Neural cell (in vitro differentiated cells): Measurements from ENCODE around the gene INPPL1. TPM values are rescaled to one million over a fixed set of nuclear protein-coding genes. Genes with fewer than 3 reads are reported as not detected.

Experiments
- H2AFZ ChIP-seq: fragments of 200-600, 300-800 bp; sonication (generic), shearing (Covaris generic); 2 replicates; pipeline ENCODE4 v1.6.0; 2014; ENCODE audit warnings: low read depth, mild to moderate bottlenecking, antibody characterized with exemption, low read length, moderate library complexity
- H3F3A ChIP-seq: fragments of 200-600 bp; shearing (Covaris generic); 2 replicates; pipeline ENCODE4 v1.6.1; 2016; ENCODE audit warnings: mild to moderate bottlenecking, moderate library complexity, mixed read lengths, antibody characterized with exemption, low read length; ENCODE audit not compliant: insufficient read depth, poor library complexity, severe bottlenecking
- H3K27ac ChIP-seq: fragments of 200-600, 300-800 bp; sonication (generic), shearing (Covaris generic); 2 replicates; pipeline ENCODE4 v1.5.1; 2014; ENCODE audit warnings: mild to moderate bottlenecking, low read length, moderate library complexity
- H3K27me3 ChIP-seq: fragments of 300-800, 200-600 bp; sonication (generic), shearing (Covaris generic); 2 replicates; pipeline ENCODE4 v1.6.0; 2014; ENCODE audit warnings: mild to moderate bottlenecking, low read depth, low read length, moderate library complexity; ENCODE audit not compliant: insufficient read depth
- H3K36me3 ChIP-seq: fragments of 300-800, 200-600 bp; sonication (generic), shearing (Covaris generic); 2 replicates; pipeline ENCODE4 v1.5.1; 2014; ENCODE audit warnings: mild to moderate bottlenecking, antibody characterized with exemption, low read length, moderate library complexity; ENCODE audit not compliant: insufficient read depth
- H3K4me2 ChIP-seq: fragments of 300-800, 200-600 bp; sonication (generic), shearing (Covaris generic); 2 replicates; pipeline ENCODE4 v1.6.0; 2014; ENCODE audit warnings: mild to moderate bottlenecking, low read length
- H3K4me3 ChIP-seq: fragments of 300-800, 200-600 bp; sonication (generic), shearing (Covaris generic); 2 replicates; pipeline ENCODE4 v1.5.1; 2014; ENCODE audit warnings: mild to moderate bottlenecking, low read length, moderate library complexity
- H3K79me2 ChIP-seq: fragments of 200-600 bp; shearing (Covaris generic); replicated peaks from 2 replicates; pipeline ENCODE4 v1.6.0; 2014; ENCODE audit warnings: mild to moderate bottlenecking, low read length, moderate library complexity; ENCODE audit not compliant: insufficient read depth
- H3K9ac ChIP-seq: fragments of 300-800, 200-600 bp; sonication (generic), shearing (Covaris generic); 2 replicates; pipeline ENCODE4 v1.6.1; 2016; ENCODE audit warnings: mild to moderate bottlenecking, low read length, mixed read lengths
- H3K9me2 ChIP-seq: fragments of 200-600 bp; shearing (Covaris generic); 2 replicates; pipeline ENCODE4 v1.6.1; 2016; ENCODE audit warnings: mild to moderate bottlenecking, low read length, mixed read lengths; ENCODE audit not compliant: insufficient read depth
- H3K9me3 ChIP-seq: fragments of 200-600, 300-800 bp; sonication (generic), shearing (Covaris generic); 2 replicates; pipeline ENCODE4 v1.6.1; 2016; ENCODE audit warnings: mild to moderate bottlenecking, mixed run types, low read length, moderate library complexity, mixed read lengths
- H4K20me1 ChIP-seq: fragments of 200-600 bp; shearing (Covaris generic); 2 replicates; pipeline ENCODE4 v1.6.1; 2016; ENCODE audit warnings: mild to moderate bottlenecking, mixed run types; ENCODE audit not compliant: insufficient read depth
- EP300 ChIP-seq: fragments of 450-650 bp; conservative IDR thresholded peaks from 2 replicates; pipeline ENCODE4 v1.6.1; 2014; ENCODE audit warnings: antibody characterized with exemption, mild to moderate bottlenecking, moderate library complexity; ENCODE audit not compliant: poor library complexity, severe bottlenecking
- EZH2 ChIP-seq: fragments of 200-600, 300-800 bp; shearing (Covaris generic), sonication (generic); IDR thresholded peaks from 2 replicates; pipeline ENCODE4 v1.6.1; 2014; ENCODE audit warnings: antibody characterized with exemption, low read length, borderline replicate concordance, mild to moderate bottlenecking; ENCODE audit not compliant: insufficient read depth, poor library complexity, severe bottlenecking
- MXI1 ChIP-seq: fragments of 450-650 bp; conservative IDR thresholded peaks from 2 replicates; pipeline ENCODE4 v1.6.1; 2014; ENCODE audit warnings: antibody characterized with exemption, mild to moderate bottlenecking; ENCODE audit not compliant: poor library complexity, severe bottlenecking
- POLR2AphosphoS5 ChIP-seq: IDR thresholded peaks from 2 replicates; pipeline ENCODE4 v1.6.1; 2012
- RAD21 ChIP-seq: fragments of 450-650 bp; conservative IDR thresholded peaks from 2 replicates; pipeline ENCODE4 v1.6.1; 2014; ENCODE audit warnings: antibody characterized with exemption, mild to moderate bottlenecking, moderate library complexity
- SMC3 ChIP-seq: fragments of 450-650 bp; conservative IDR thresholded peaks from 2 replicates; pipeline ENCODE4 v1.6.1; 2014; ENCODE audit warnings: antibody characterized with exemption, mild to moderate bottlenecking, moderate library complexity; ENCODE audit not compliant: poor library complexity
- TAF1 ChIP-seq: IDR thresholded peaks from 2 replicates; pipeline ENCODE4 v1.6.1; 2012; ENCODE audit warnings: low read depth
- polyA plus RNA-seq: library from polyadenylated mRNA; depleted of rRNA; stranded (reverse); fragments of >200 nt; gene quantifications from 2 replicates; pipeline ENCODE4 v1.2.3, GENCODE V29; 2014
- TF ChIP-seq, protein P1 (sequence below): IDR thresholded peaks from 2 replicates; pipeline ENCODE4 v1.6.1; 2012; ENCODE audit warnings: borderline replicate concordance
- TF ChIP-seq, protein P2 (sequence below): fragments of 450-650 bp; IDR thresholded peaks from 2 replicates; pipeline ENCODE4 v1.5.1; 2014; ENCODE audit warnings: antibody characterized with exemption, mild to moderate bottlenecking, moderate library complexity; ENCODE audit not compliant: poor library complexity, severe bottlenecking

INPPL1 gene
- polyA plus RNA-seq, 1 donor from 2014 or later = 2.0 TPM

DNA sequence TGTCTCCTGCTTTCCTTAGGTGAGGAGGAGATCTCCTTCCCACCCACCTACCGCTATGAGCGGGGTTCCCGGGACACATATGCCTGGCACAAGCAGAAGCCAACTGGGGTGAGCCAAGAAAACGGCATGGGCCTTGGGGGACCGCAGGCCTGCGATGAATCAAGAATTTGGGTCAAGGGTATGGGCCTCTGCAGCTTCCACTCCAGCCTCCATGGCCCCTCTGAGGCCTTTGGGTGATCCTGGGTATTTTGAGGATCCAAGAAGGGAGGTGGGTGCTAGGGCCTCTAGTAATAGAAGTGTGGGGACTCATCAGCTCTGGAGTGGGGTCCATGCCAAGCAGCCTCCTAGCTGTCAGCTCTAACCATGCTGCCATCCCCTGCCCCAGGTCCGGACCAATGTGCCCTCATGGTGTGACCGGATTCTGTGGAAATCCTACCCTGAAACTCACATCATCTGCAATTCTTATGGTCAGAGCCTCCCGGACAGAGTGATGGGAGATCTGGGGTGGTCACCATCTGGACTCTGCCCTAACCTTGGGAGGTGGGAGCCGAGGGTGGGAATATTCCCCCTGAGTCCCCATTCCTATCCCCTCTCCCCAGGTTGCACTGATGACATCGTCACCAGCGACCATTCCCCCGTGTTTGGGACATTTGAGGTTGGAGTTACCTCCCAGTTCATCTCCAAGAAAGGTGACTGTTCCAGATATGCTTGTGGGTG lies 8.6 kb downstream of the INPPL1 start:
- Histone ChIP-seq H2AFZ (no peak overlapping the region), H3K9me2 (no peaks in the 10 kb centered on the region), H3F3A (no peaks in the 10 kb centered on the region)

DNA sequence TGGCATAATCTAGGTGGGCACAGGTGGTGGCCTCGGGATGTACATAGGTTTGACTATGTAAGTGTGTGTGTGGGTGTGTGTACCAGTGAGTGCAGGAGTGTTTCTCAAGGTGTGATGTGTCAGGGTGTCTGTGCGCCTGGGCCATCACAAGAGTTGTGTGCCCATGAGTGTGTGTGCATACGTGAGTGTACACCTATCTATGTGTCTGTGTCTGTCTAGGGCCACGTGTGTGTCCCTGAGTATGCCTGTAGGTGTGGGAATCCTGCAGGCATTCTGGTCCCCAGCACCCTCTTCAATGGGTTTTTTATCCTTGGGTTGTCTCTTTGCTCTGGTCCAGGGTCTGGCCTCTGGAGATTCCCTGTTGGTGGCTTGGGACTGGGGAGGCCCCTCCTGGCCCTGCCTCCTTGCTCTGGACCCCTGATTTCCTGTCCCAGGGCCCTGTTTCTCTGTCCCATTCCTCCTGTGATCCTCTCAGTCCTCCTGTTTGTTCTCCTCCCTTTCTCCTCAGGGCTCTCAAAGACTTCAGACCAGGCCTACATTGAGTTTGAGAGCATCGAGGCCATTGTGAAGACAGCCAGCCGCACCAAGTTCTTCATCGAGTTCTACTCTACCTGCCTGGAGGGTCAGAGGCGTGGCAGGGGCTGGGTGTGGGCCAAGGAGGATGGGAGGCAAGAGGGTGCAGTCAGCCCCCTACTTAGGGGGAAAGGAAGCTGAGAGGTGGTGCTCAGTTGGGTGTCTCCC lies 9.4 kb downstream of the INPPL1 start:
- Histone ChIP-seq H3K4me2 (no peak overlapping the region), H3K27ac (no peak overlapping the region), H3K4me3 (no peak overlapping the region), H3K27me3 (peaks cover 9% of the 10 kb centered on the region), H3K9ac (no peak overlapping the region), H3K36me3 (no peaks in the 10 kb centered on the region), H3K79me2 (no peaks in the 10 kb centered on the region), H4K20me1 (no peaks in the 10 kb centered on the region), H3K9me3 (no peaks in the 10 kb centered on the region), H3F3A (no peaks in the 10 kb centered on the region), H2AFZ (no peak overlapping the region), H3K9me2 (no peaks in the 10 kb centered on the region)
- TF ChIP-seq, protein P1, sequence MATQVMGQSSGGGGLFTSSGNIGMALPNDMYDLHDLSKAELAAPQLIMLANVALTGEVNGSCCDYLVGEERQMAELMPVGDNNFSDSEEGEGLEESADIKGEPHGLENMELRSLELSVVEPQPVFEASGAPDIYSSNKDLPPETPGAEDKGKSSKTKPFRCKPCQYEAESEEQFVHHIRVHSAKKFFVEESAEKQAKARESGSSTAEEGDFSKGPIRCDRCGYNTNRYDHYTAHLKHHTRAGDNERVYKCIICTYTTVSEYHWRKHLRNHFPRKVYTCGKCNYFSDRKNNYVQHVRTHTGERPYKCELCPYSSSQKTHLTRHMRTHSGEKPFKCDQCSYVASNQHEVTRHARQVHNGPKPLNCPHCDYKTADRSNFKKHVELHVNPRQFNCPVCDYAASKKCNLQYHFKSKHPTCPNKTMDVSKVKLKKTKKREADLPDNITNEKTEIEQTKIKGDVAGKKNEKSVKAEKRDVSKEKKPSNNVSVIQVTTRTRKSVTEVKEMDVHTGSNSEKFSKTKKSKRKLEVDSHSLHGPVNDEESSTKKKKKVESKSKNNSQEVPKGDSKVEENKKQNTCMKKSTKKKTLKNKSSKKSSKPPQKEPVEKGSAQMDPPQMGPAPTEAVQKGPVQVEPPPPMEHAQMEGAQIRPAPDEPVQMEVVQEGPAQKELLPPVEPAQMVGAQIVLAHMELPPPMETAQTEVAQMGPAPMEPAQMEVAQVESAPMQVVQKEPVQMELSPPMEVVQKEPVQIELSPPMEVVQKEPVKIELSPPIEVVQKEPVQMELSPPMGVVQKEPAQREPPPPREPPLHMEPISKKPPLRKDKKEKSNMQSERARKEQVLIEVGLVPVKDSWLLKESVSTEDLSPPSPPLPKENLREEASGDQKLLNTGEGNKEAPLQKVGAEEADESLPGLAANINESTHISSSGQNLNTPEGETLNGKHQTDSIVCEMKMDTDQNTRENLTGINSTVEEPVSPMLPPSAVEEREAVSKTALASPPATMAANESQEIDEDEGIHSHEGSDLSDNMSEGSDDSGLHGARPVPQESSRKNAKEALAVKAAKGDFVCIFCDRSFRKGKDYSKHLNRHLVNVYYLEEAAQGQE = no peak
- TF ChIP-seq, protein P2, sequence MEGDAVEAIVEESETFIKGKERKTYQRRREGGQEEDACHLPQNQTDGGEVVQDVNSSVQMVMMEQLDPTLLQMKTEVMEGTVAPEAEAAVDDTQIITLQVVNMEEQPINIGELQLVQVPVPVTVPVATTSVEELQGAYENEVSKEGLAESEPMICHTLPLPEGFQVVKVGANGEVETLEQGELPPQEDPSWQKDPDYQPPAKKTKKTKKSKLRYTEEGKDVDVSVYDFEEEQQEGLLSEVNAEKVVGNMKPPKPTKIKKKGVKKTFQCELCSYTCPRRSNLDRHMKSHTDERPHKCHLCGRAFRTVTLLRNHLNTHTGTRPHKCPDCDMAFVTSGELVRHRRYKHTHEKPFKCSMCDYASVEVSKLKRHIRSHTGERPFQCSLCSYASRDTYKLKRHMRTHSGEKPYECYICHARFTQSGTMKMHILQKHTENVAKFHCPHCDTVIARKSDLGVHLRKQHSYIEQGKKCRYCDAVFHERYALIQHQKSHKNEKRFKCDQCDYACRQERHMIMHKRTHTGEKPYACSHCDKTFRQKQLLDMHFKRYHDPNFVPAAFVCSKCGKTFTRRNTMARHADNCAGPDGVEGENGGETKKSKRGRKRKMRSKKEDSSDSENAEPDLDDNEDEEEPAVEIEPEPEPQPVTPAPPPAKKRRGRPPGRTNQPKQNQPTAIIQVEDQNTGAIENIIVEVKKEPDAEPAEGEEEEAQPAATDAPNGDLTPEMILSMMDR = no peak
- TF ChIP-seq RAD21 = no peak
- TF ChIP-seq SMC3 = no peak
- TF ChIP-seq TAF1 = no peak
- TF ChIP-seq MXI1 = no peak
- no peak for TF ChIP-seq EP300

More for the DNA sequence above, 8.6 kb downstream of the INPPL1 start:
- no peaks in the 10 kb centered on the region for H3K79me2 ChIP-seq
- no peak overlapping the region for H3K4me3 ChIP-seq
- no peak for TF ChIP-seq EZH2
- no peak for TF ChIP-seq SMC3
- TF ChIP-seq, protein P2 = no peak
- no peak for TF ChIP-seq TAF1
- no peak for TF ChIP-seq RAD21
- TF ChIP-seq EP300 = no peak
- TF ChIP-seq POLR2AphosphoS5 = no peak
- TF ChIP-seq, protein P1 = no peak
- TF ChIP-seq MXI1 = no peak
- H3K27ac ChIP-seq = no peak overlapping the region
- H3K9ac ChIP-seq = no peak overlapping the region
- no peaks in the 10 kb centered on the region for H3K9me3 ChIP-seq
- no peaks in the 10 kb centered on the region for H3K36me3 ChIP-seq
- no peak overlapping the region for H3K4me2 ChIP-seq
- H3K27me3 ChIP-seq = peaks cover 1% of the 10 kb centered on the region
- H4K20me1 ChIP-seq = no peaks in the 10 kb centered on the region
